Prostate gland (tissue), 2 donors: ENCODE results near the gene DNAH8.

Experiments
- CTCF ChIP-seq, 4 experiments: fragments of 200-600 bp in 2 of 4; fragments of 450-650 bp in 2 of 4; sonication (generic) in 2 of 4; IDR thresholded peaks; 1 replicate in 3 of 4; 2 replicates in 1 of 4; pipeline ENCODE4 v1.5.1; 2016 to 2019; ENCODE audit warnings: antibody characterized with exemption in 4 of 4, mild to moderate bottlenecking in 2 of 4, moderate library complexity in 2 of 4
- POLR2A ChIP-seq: fragments of 450-650 bp; IDR thresholded peaks from one replicate; pipeline ENCODE4 v1.6.1; 2016; ENCODE audit warnings: antibody characterized with exemption, mild to moderate bottlenecking
- POLR2AphosphoS5 ChIP-seq: sonication (generic); formaldehyde crosslinking; IDR thresholded peaks from one replicate; pipeline ENCODE4 v1.6.1; 2017; ENCODE audit warnings: antibody characterized with exemption

GRCh38 chr6:38736951-38737350 lies 21.8 kb downstream of the DNAH8 start:
- TF ChIP-seq POLR2AphosphoS5 (no peak), CTCF (IDR thresholded peaks at IDR 0.05) (no peak), POLR2A (no peak)
